NCI-H2171 treated with DMSO at 0.1 percent for 48 hours (cell line): ENCODE data around the gene DYRK1A.
A peak's percentile ranks its signal among the peaks of the same experiment; 100 is the strongest.

Experiments used
- DNase-seq: peaks from one replicate; lab custom pipeline; 2025; lab: John Stamatoyannopoulos, UW

The DYRK1A gene

GRCh38 chr21:37385179-37385765 is 18.7 kb downstream of the DYRK1A start:
- DNase-seq, result no peak

GRCh38 chr21:37386151-37386550 is 19.6 kb downstream of the DYRK1A start:
- no peak for DNase-seq

- DNase-seq, result no peak
Measured at GRCh38 chr21:37389456-37389855, 22.9 kb downstream of the DYRK1A start.

GRCh38 chr21:37391666-37392065 is 25.1 kb downstream of the DYRK1A start:
- no peak for DNase-seq

GRCh38 chr21:37392441-37392840 is 25.9 kb downstream of the DYRK1A start:
- DNase-seq, result no peak

- no peak for DNase-seq
Measured at GRCh38 chr21:37393030-37393429, 26.5 kb downstream of the DYRK1A start.

- no peak for DNase-seq
Measured at GRCh38 chr21:37393786-37394185, 27.2 kb downstream of the DYRK1A start.

GRCh38 chr21:37395961-37396360 is 29.4 kb downstream of the DYRK1A start:
- no peak for DNase-seq

- DNase-seq, result no peak
Measured at GRCh38 chr21:37396855-37397254, 30.3 kb downstream of the DYRK1A start.

GRCh38 chr21:37398697-37399096 is 32.1 kb downstream of the DYRK1A start:
- DNase-seq, result peak; percentile 5

GRCh38 chr21:37402251-37402867 is 35.8 kb downstream of the DYRK1A start:
- DNase-seq, result no peak

GRCh38 chr21:37405629-37406028 is 39.1 kb downstream of the DYRK1A start:
- no peak for DNase-seq

GRCh38 chr21:37407719-37408420 is 41.3 kb downstream of the DYRK1A start:
- no peak for DNase-seq

- no peak for DNase-seq
Measured at GRCh38 chr21:37408464-37409193, 42.1 kb downstream of the DYRK1A start.

GRCh38 chr21:37410639-37411038 is 44.1 kb downstream of the DYRK1A start:
- no peak for DNase-seq

- DNase-seq, result no peak
Measured at GRCh38 chr21:37412603-37413360, 46.2 kb downstream of the DYRK1A start.

- DNase-seq, result no peak
Measured at GRCh38 chr21:37413553-37414291, 47.1 kb downstream of the DYRK1A start.

GRCh38 chr21:37414292-37415253 is 48.0 kb downstream of the DYRK1A start:
- DNase-seq, result no peak

GRCh38 chr21:37415939-37416338 is 49.4 kb downstream of the DYRK1A start:
- no peak for DNase-seq

- DNase-seq, result no peak
Measured at GRCh38 chr21:37416914-37417313, 50.3 kb downstream of the DYRK1A start.
